ENCODE measurements around the gene UTY.

DNA sequence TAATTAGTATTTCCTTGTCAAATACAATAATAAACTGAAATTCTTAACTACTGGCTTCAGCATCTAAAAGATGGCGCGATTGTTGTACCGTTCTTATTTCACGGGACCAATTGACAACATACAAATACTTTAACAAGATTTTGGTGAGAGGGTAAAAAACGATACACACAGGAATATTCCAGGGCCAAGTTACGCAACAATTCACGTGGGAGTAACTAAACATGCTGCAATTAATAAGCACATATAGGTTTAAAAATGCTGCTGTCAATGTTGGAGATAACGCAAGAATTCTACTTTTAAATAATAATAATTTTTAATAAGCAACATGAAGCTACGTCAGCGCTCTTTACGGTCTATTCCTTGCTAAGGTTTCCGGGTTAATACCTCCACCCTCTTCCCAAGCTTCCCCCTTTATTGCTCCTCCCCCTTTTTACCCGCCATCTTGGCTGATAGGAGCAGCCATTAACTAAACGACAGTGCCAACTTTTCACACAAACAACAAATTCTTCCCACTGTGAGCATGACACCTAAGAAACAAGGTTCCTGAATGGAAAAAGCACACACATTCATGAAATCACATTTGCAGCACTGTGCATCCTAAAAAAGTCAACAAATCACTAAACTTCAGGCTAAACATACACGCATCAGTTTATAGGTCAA lies 1.6 kb downstream of the UTY start:
- TF ChIP-seq, protein P1, sequence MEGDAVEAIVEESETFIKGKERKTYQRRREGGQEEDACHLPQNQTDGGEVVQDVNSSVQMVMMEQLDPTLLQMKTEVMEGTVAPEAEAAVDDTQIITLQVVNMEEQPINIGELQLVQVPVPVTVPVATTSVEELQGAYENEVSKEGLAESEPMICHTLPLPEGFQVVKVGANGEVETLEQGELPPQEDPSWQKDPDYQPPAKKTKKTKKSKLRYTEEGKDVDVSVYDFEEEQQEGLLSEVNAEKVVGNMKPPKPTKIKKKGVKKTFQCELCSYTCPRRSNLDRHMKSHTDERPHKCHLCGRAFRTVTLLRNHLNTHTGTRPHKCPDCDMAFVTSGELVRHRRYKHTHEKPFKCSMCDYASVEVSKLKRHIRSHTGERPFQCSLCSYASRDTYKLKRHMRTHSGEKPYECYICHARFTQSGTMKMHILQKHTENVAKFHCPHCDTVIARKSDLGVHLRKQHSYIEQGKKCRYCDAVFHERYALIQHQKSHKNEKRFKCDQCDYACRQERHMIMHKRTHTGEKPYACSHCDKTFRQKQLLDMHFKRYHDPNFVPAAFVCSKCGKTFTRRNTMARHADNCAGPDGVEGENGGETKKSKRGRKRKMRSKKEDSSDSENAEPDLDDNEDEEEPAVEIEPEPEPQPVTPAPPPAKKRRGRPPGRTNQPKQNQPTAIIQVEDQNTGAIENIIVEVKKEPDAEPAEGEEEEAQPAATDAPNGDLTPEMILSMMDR (IDR thresholded peaks at IDR 0.05; ENCODE audit: poor library complexity): no peak
- no peak for TF ChIP-seq EZH2 (IDR thresholded peaks at IDR 0.05; ENCODE audit: borderline replicate concordance)
- TF ChIP-seq EZH2phosphoT487 (IDR thresholded peaks at IDR 0.05; ENCODE audit: low read depth, severe bottlenecking, unreplicated experiment): no peak

Measured in hepatocyte (in vitro differentiated cells).